ENCODE results near the gene AP1B1.
"Not testable (repeated sequence)": the region's sequence is repeated elsewhere in the genome, so short reads cannot be mapped to it uniquely, and the experiment has no call there.

The AP1B1 gene

DNA sequence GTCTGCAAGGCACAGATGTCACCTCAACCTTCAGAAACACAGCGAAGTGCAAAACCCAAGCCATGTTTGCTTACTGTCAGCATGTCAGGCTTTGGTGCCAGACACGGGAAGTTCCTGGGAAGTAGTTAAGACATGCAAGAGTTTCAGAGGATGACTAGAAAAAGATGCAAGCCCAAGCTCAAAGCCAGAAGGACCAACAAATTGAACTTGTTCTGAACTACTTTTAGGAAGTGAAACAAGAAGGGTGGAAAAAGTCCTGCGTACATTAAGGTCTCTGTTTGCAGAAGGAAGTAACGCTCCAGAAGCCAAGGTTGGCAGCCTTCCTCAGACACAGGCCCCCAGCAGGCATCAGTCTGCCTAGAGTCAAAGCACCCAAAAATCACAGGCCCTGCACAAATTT, 2.6 kb downstream of the AP1B1 start:
- DNase-seq, result no peak

DNA sequence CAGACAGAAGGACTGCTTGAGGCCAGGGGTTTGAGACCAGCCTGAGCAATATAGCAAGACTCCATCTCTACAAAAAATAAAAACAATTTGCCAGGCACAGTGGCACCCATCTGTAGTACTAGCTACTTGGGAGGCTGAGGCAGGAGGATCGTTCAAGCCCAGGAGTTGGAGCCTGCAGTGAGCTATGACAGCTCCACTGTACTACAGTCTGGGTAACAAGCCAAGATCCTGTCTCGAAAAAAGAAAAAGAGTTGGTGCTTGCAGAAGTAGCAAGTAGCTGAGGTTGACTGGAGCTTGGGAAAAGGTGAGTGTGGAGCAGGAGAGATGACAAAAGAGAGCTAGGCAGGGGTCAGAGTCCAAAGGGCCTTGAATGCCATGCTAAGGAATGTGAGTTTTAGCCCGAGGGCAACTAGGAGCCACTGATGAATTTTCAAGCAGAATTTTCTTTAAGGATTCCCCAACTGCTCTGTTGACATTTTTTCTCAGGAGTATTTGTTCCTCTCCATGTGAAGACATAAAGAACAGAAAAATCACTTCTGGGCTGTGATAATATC, 3.1 kb downstream of the AP1B1 start:
- DNase-seq, result no peak

DNA sequence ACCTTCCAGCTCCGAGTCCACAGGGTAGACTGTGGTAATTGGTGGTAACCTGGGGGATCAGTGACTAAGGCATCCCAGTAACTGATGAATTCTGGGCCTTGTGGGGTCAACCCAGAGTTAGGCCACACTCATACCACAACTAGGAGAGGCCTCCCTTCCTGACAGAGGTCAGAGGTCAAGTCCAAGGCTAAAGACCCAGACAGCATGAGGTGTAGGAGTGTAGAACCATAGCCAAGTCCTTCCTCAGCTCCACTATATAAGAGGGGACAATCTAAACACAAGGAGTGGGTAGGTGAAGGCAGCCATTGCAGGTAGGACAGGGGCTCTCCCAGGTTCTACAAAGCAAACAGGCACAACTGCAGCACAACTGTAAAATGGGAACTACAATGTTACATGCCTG, 4.6 kb downstream of the AP1B1 start:
- DNase-seq, result no peak

DNA sequence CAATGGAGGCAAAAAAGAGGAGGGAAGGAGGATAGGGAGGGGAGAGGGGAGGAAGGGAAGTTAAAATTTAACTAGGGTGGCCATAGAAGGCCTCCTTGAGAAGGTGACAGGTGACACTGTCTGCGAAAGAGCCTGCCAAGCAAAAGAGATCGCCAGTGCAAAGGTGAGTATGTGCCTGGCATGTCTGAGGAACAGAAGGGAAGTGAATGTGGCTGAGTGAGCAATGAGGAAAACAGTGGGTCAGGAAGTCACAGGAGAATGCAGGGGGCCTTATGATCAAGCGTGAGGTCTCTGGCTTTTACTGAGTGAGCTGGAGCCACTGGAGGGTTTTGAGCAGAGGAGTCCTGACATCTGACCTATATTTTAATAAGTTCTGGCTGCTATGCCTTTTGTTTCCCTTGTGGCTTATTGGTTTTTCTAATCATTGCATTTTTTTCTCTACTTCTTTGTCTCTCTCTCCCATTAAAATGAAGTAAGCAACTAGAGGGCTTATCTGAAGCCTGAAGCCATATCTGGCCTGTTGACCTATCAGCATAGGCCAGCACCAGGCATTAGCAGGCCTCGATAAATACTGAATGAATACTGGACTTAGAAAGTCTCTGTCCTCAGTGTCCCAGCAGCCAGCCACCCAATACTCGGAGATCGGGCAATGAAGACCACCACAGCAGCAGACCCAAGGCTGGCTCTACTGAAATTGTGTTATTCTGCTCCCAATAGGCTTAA, 5.6 kb downstream of the AP1B1 start:
- no peak for DNase-seq

DNA sequence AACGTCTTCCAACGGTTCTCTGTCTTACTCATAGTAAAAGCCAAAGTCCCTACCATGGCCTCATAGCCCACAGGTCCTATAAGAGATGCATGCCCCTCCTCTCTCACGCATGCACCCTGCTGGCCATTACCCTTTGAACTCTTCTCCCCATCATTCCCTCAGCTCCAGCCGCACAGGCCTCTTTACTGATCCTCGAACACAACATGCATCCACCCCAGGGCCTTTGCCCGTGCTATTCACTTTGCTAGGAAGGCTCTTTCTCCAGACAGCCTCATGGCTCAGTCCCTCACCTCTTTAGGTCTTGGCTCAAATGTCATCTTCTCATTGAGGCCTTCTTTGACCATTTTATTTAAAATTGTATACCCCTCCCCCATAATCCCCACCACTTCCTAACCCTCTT, 7.5 kb downstream of the AP1B1 start:
- DNase-seq, result no peak

DNA sequence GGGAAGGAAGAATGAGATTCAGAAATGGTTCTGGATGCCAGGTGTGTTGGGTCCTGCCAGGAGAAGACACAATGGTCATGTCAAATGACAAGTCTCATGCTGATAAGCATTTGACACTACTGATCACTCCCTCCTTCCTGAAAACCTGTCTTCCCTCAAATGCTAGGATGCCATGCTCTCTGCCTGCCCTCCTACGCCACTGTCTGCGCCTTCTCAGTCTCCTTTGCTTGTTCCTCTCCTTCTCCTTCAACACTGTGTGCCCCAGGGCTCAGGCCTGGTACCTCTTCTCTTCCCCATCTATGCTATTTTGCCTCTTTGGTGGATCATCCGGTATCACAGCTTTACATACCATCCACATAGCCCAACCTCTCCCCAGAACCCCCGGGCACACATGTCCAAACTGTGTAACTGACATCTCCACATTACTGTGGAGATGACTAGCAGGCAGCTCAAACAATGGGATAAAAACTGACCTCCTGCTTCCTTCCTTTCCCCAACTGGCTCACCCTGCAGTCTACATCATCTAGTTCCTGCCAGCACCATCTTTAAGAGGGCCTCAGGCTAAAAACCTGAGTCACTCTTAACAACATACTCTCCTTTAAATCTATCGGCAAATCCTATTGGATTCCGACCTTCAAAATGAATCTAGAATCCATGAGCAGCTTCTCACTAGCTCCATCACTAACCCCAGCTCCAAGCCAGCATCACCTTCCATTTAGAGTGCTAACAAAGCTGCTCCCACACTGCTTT, 8.2 kb downstream of the AP1B1 start:
- DNase-seq, result no peak

DNA sequence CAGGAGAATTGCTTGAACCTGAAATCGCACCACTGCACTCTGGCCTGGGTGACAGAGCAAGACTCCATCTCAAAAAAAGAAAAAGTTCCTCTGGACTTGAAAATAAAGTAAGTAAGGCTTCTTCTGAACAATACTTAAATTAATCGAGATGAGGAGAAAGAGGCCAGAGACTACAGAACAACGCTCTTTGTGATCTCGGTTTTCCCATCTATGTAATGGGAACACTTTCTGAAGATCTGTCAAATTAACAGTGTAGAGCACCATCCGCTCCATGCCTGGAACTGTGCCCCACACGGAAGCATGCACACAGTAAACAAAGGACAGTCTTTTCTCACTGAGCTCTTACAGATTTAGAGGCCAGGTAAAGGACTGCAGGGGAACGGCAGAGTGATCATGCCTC, 9.1 kb downstream of the AP1B1 start:
- DNase-seq, result no peak

DNA sequence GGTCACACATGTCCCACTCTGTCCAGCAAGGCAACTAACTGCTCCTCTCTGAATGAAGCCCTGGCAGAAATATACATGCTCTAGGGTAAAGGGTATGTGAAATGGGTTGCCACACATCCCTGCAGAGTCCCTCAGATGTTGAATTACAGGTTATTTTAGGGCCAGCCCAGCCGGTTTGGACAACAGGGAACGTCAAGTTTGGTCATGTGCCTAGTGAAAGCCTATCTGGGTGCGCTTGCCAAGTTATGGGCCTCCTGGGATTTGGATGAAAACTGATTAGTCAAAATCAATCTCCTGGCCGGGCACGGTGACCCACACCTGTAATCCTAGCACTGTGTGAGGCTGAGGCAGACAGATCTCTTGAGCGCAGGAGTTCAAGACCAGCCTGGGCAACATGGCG, 10.4 kb downstream of the AP1B1 start:
- DNase-seq, result no peak

DNA sequence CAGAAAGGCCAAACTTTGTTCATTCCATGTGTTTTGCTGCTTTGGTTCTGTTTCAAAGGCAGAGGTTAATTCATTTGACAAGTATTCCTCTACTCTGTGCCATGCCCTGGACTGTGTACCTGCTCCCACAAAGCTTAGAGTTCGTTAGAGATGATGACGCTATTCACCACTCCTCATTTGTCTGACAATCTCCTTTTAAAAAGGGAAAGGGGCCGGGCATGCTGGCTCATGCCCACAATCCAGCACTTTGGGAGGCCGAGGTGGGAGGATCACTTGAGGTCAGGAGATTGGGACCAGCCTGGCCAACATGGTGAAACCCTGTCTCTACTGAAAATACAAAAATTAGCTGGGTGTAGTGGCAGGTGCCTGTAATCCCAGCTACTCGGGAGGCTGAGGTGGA, 11.7 kb downstream of the AP1B1 start:
- DNase-seq, result not testable (repeated sequence)

DNA sequence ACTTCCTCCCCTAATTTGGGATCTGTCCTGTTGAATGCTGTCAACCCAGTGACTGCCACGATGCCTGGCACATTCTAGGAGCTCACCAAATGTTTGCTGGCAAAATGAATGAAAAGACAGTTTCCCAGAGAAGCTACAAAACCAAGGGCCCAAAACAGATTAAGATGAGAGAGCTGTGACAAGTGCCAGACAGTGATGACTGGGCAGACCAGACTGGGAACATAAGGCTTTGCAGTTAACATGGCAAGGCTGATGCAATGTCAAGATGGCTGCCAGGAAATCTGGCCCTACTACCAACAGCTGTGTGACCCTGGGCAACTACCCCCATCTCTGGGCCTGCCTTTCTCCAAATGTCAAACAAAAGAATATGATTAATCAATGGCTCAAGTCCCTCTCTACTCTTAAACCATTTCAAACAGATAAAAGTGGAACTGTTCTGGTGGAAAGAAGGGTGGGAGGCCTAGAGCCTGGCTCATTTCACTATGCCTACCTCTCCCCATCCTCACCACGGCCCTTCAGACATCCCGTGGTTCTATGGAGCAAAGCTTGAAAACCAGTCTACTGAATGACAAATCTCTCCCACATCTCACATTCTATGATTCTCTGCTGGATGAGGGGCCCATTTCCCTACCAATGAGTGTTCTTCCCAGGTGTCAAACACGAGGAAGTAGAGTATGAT, 12.8 kb downstream of the AP1B1 start:
- DNase-seq, result no peak

DNA sequence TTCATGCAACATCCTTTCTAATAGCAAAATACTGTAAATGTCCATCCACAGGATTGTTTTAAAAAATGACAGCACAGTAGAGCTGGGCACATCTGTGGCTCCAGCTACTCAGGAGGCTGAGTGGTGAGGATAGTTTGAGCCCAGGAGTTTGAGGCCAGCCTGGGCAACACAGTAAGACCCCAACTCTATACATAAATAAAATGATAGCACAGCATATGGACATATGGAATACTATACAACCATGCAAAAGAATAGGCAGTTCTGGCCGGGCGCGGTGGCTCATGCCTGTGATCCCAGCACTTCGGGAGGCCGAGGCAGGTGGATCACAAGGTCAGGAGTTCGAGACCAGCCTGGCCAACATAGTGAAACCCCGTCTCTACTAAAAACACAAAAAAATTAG, 13.6 kb downstream of the AP1B1 start:
- DNase-seq, result not testable (repeated sequence)

DNA sequence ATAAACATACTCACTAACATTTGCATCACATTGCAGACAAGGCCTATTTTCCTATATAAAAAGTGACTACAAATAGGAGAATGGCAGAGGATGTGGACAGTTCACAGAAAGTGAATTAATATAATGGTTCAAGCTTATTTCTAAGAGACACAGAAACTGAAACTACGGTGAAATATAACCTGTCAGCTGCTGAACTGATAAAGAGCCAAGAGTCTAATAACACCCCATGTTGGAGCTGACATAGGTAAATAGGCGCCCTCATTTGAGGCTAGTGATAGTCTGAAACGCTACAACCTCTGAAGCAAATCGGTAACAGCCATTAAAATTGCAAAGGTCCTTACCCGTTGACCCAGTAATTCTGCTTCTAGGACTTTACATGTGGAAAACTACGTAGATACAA, 14.0 kb downstream of the AP1B1 start:
- DNase-seq, result no peak

DNA sequence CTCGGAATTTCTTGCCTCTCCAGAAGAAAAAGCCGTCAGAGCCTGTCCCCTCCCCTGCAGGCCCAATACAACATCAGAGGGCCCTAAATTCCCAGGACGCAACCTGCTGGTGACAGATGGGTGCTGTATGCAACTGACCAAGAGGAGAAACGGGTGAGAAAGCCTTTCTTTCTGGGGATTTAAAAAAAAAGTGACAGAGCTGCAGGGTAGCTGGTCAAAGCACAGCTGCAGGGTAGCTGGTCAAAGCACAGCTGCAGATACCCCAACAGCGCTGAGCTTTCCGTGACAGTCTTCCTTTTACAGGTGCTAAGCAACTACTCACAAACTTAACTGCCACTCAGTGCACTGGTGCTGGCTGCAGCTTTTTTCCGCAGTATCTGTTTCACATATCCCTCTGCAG, 17.8 kb downstream of the AP1B1 start:
- DNase-seq, result no peak

DNA sequence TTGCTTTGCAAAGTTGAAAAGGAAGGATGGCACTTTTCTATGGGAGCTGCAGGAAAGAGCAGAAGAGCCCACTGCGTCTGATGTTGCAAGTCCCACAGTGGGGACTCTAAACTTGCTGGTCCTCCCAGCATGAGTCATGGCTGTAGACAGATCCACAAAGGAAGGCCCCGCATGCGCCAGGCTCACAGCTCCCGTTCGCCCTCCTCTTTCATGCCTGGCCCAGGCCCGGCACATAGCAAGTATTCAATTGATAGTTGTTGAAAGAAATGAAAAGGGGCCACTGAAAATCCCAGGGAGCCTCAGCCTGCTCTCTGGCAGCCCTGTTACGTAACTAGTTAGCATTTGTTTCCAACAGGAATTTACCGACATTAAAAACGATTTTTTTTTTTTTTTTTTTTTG, 18.9 kb downstream of the AP1B1 start:
- no peak for DNase-seq

DNA sequence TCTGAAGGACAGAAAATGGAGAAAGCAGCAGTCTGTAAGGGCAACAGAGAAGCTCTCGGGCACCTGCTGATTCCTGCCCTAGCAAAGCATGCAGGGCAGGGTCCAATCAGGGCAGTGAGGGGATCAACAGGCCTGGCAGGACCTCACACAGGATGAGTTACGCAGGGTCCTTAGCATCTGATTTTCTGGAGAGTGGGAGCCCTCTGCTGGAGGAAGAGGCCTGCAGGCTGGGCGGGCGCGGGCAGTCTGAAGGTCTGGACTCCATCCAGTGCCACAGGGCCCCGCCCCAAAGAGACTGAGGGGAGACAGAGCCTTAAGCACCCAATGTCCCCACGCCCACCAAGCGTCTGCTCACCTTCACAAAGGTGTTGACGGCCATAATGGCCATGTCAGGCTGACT, 28.9 kb downstream of the AP1B1 start:
- no peak for DNase-seq

DNA sequence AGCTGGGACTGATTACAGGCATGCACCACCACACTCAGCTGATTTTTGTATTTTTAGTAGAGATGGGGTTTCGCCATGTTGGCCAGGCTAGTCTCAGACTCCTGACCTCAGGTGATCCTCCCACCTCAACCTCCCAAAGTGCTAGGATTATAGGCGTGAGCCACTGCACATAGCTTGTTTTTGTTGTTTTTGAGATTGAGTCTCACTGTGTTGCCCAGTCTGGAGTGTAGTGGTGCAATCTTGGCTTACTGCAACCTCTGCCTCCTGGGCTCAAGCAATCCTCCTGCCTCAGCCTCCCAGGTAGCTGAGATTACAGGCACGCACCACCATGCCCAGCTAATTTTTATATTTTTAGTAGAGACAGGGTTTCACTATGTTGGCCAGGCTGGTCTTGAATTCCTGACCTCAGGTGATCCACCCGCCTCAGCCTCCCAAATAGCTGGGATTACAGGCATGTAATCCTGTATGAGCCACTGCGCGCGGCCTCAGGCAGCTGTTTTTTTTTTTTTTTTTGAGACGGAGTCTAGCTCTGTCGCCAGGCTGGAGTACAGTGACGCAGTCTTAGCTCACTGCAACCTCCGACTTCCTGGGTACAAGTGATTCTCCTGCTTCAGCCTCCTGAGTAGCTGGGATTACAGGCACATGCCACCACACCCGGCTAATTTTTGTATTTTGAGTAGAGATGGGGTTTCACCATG, 31.0 kb downstream of the AP1B1 start:
- not testable (repeated sequence) for DNase-seq

DNA sequence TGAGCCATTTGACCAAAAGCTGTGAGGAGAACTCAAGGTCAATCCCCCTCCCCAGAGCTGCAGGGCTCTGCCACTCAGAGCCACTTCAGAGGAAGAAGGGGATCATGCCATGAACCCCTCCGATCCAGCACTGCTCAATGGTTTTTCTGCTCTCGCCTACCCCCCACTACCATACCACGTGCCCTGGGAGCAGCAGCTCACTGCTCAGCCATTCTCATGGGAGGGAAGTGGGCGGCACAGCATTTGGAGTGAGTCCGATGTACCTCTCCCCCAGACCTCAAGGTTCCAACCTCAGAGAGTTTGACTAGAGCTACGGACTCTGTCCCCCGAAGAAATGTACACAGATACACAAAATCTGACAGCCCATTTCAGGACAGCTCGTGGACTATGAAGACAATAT, 34.5 kb downstream of the AP1B1 start:
- DNase-seq, result no peak

DNA sequence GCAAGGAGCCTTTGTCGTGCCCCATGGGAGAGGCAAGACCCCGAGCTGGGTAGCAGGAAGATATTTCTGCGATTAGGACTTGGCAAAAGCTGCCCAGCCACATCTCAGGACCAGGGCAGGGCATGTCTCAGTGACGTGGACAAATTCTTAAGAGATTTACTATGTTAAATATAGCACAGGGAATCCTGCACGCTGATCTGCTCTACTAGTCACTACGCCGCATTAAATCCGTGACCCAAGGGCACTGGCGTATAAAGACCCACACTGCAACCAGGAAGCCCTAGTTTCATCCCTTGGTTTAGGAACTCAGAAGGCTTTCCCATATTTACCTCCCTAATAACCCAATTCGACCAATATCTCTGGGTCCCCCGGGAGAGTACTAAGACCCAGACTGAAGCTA, 35.1 kb downstream of the AP1B1 start:
- no peak for DNase-seq

DNA sequence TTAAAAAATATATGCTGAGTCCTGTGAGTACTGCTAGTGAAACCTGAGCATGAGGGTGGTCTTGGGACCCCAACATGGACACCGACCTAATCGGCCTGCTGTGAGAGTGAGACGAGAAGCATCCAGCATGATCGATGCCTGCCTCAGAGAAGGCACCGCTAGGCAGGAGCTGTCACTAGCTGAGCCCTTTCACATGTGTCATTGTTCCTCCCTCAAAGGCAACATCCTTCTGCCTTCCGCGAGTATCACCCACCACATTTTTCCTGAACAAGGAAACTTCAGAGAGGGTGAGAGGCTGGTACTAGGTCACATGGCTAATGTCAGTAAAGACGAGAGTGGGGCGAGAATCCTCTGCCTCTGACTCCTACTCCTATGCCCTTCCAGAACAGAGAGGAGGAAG, 35.6 kb downstream of the AP1B1 start:
- no peak for DNase-seq

DNA sequence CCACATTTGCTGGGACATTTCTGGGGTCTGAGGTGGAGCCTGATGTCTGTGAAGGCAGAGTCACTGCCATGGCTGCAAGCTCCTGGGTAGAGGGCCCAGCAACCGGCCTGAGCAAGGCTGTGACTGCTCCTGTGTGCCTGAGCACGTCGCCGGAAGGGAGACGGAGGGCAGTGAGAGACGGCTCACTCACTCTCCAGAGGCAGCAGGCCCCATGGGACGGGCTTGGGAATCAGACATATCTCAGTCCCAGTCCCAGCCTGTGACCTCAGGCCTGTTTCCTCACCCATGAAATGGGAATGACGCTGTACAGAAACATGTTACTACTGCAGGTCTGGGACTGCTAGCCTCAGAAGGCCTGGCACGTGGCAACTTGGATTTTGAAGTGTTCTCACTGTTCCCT, 36.5 kb downstream of the AP1B1 start:
- DNase-seq, result no peak

DNA sequence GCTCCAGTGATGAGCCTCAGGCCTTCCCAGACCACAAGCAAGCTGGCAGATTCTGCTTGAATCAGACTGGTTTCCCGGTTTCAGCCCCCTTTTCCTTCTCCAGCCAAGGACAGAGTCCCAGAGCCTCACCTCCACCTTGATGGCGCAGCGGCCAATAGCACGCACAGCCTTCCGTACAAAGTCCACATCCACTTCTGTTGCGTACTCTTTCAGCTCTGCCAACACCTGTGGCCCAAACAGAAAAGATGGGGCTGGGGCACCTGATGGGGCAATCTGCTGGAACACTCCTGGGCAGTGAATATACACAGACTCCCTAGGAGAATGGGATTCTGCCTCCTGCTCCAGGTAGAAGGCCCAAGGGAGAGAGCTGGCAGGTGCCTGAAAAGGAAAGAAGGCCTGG, 37.3 kb downstream of the AP1B1 start:
- no peak for DNase-seq

DNA sequence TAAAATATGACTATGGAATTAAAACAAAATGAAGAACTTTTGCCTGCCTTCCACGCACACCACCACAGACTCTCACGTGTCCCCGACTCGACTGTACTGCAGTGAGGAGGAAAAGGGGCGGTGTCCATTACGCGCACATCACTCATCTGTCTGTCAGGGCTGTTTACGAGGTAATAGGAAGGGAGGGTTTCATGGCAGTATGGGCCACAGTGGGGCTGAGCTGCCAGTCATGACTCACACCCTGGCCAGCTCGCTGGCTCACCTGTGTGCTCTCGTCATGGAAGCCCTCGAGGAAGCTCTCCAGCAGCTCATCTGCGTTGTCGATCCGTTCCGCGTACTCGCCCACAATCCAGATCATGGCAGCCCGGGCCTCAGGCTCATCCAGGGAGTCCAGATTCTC, 39.4 kb downstream of the AP1B1 start:
- DNase-seq, result no peak

DNA sequence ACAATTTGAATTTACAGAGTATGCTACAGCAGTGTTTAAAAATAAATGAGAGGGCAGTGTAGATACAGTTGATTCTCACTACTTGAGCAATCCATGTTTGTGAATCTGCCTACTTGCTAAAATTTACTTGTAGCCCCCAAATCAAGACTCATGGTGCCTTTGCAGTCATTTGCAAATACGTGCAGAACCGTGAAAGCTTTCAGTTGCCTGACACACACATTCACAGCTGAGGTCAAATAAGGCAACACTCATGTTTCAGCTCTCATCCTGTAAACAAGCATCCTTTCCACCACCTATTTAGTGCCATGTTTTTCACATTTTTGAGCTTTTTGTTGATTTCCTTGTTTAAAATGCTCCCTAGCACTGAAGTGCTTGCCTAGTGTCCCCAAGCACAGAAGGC, 40.3 kb downstream of the AP1B1 start:
- DNase-seq, result no peak
